ENCODE data around the gene SCAMP3. TPM values are rescaled to one million over a fixed set of nuclear protein-coding genes. Genes with fewer than 3 reads are reported as not detected.

SCAMP3 gene
- total and polyA plus RNA-seq, 2 donors (not counting 3 experiments of a cell fraction or from before 2014, with no cell fraction given): 80.1 to 306 TPM

GRCh38 chr1:155300553-155301329 lies 38.6 kb upstream of the SCAMP3 start:
- H3K4me2 ChIP-seq (ENCODE audit: insufficient read depth, low read length): no peak overlapping the region
- H2AFZ ChIP-seq (ENCODE audit: low read depth, low read length): no peak overlapping the region
- intact Hi-C loops (cut with micrococcal nuclease) (no loop called here), dilution Hi-C loops (cut with MboI; ENCODE audit: extremely low pct_ligation_motif_present, low sequenced_read_pairs) (no loop called here)
- no peak overlapping the region for H3K4me3 ChIP-seq (replicated peaks in 1 of 3; ENCODE audit: insufficient read depth in 1 of 3, low read depth in 1 of 3, low read length in 3 of 3)
- no peaks in the 10 kb centered on the region for H3K4me1 ChIP-seq (ENCODE audit: control insufficient read depth, extremely low read depth, insufficient read depth, low read length)
- no peaks in the 10 kb centered on the region for H3K9me3 ChIP-seq (replicated peaks; ENCODE audit: control insufficient read depth, insufficient read depth, low read length)
- H3K79me2 ChIP-seq (ENCODE audit: control insufficient read depth, insufficient read depth, low read length): no peaks in the 10 kb centered on the region
- TF ChIP-seq FOS (IDR thresholded peaks at IDR 0.05; ENCODE audit: borderline replicate concordance, insufficient read depth, low read length) (no peak), GATA2 (IDR thresholded peaks at IDR 0.05; ENCODE audit: insufficient read depth, insufficient read length, low read depth, low read length) (no peak), EZH2 (IDR thresholded peaks at IDR 0.05; ENCODE audit: borderline replicate concordance, low read depth, low read length, severe bottlenecking) (no peak)
- CTCF ChIA-PET: interaction anchor here (1.3 to 1.6 kb wide), 2 partner anchors 22 kb away, joined by 3 to 5 read pairs; no protein-coding TSS in a partner anchor
- H3K9ac ChIP-seq (replicated peaks; ENCODE audit: extremely low read depth, insufficient read depth, low read length): no peak overlapping the region
- no peaks in the 10 kb centered on the region for H4K20me1 ChIP-seq (replicated peaks; ENCODE audit: control insufficient read depth, extremely low read depth, insufficient read depth, low read length)
- no peak for DNase-seq (ENCODE audit: low read depth, low spot score)
- no peak overlapping the region for H3K27ac ChIP-seq (ENCODE audit: insufficient read depth, low read depth, low read length)
- no peaks in the 10 kb centered on the region for H3K36me3 ChIP-seq (ENCODE audit: control insufficient read depth in 2 of 2, extremely low read depth in 1 of 2, insufficient read depth in 2 of 2, low read length in 2 of 2)
- H3K27me3 ChIP-seq (ENCODE audit: control insufficient read depth in 2 of 2, insufficient read depth in 2 of 2, low read length in 2 of 2): peaks cover 10 to 12% of the 10 kb centered on the region in 2 experiments
- POLR2A ChIA-PET: no interaction called here
- no TSS peak for BruUV-seq (replicated peaks)
- no peaks in the 10 kb centered on the region for H3K9me1 ChIP-seq (replicated peaks; ENCODE audit: control insufficient read depth, extremely low read depth, insufficient read depth, low read length)
- FAIRE-seq: no peak

- Histone ChIP-seq H3K4me2 (ENCODE audit: insufficient read depth, low read length) (no peak overlapping the region), H3K79me2 (ENCODE audit: control insufficient read depth, insufficient read depth, low read length) (no peaks in the 10 kb centered on the region), H3K9me1 (replicated peaks; ENCODE audit: control insufficient read depth, extremely low read depth, insufficient read depth, low read length) (no peaks in the 10 kb centered on the region), H3K36me3 (ENCODE audit: control insufficient read depth in 2 of 2, extremely low read depth in 1 of 2, insufficient read depth in 2 of 2, low read length in 2 of 2) (no peaks in the 10 kb centered on the region), H3K4me3 (replicated peaks in 1 of 3; ENCODE audit: insufficient read depth in 1 of 3, low read depth in 1 of 3, low read length in 3 of 3) (no peak overlapping the region), H3K9ac (replicated peaks; ENCODE audit: extremely low read depth, insufficient read depth, low read length) (no peak overlapping the region), H3K4me1 (ENCODE audit: control insufficient read depth, extremely low read depth, insufficient read depth, low read length) (no peaks in the 10 kb centered on the region), H3K27ac (ENCODE audit: insufficient read depth, low read depth, low read length) (no peak overlapping the region), H3K27me3 (ENCODE audit: control insufficient read depth in 2 of 2, insufficient read depth in 2 of 2, low read length in 2 of 2) (peaks cover 18 to 19% of the 10 kb centered on the region in 2 experiments), H2AFZ (ENCODE audit: low read depth, low read length) (no peak overlapping the region), H3K9me3 (replicated peaks; ENCODE audit: control insufficient read depth, insufficient read depth, low read length) (no peaks in the 10 kb centered on the region), H4K20me1 (replicated peaks; ENCODE audit: control insufficient read depth, extremely low read depth, insufficient read depth, low read length) (no peaks in the 10 kb centered on the region)
- ChIA-PET CTCF (interaction anchor here (1.3 to 1.6 kb wide), 2 partner anchors 21 to 23 kb away, joined by 3 to 5 read pairs; no protein-coding TSS in a partner anchor), POLR2A (no interaction called here)
- dilution Hi-C loops (cut with MboI; ENCODE audit: extremely low pct_ligation_motif_present, low sequenced_read_pairs) (no loop called here), intact Hi-C loops (cut with micrococcal nuclease) (no loop called here)
- no peak for FAIRE-seq
- no TSS peak for BruUV-seq (replicated peaks)
- no peak for DNase-seq (ENCODE audit: low read depth, low spot score)
- TF ChIP-seq JUN (IDR thresholded peaks at IDR 0.05; ENCODE audit: borderline replicate concordance, insufficient read depth, insufficient read length, low read depth) (no peak), CTCF (IDR thresholded peaks at IDR 0.05; ENCODE audit: extremely low read depth in 1 of 2, insufficient read depth in 1 of 2, low read depth in 1 of 2, low read length in 2 of 2) (no peak), GATA2 (IDR thresholded peaks at IDR 0.05; ENCODE audit: insufficient read depth, insufficient read length, low read depth, low read length) (no peak), MAX (IDR thresholded peaks at IDR 0.05; ENCODE audit: insufficient read depth, insufficient read length) (no peak), POLR2AphosphoS5 (IDR thresholded peaks at IDR 0.05; ENCODE audit: insufficient read depth, low read depth, low read length) (no peak), FOS (IDR thresholded peaks at IDR 0.05; ENCODE audit: borderline replicate concordance, insufficient read depth, low read length) (no peak), POLR2A (IDR thresholded peaks at IDR 0.05; ENCODE audit: low read depth, low read length) (no peak), MYC (IDR thresholded peaks at IDR 0.05; ENCODE audit: low read depth, low read length) (no peak), EZH2 (IDR thresholded peaks at IDR 0.05; ENCODE audit: borderline replicate concordance, low read depth, low read length, severe bottlenecking) (no peak)
These were observed 37.9 kb upstream of the SCAMP3 start for GRCh38 chr1:155300024-155300423.

Data from endothelial cell of umbilical vein (primary cell).